Suprapubic skin (tissue), 3 donors: ENCODE data around the gene KDM8.

Source experiments
- POLR2A ChIP-seq, 2 donors: fragments of 450-650 bp; IDR thresholded peaks; one replicate each; pipeline ENCODE4 v1.6.1; 2017; ENCODE audit warnings: antibody characterized with exemption in 2 of 2, mild to moderate bottlenecking in 2 of 2, moderate library complexity in 2 of 2
- TF ChIP-seq, protein P1 (sequence below), 2 donors: fragments of 200-600 bp in 1 of 2; fragments of 450-650 bp in 1 of 2; sonication (generic) in 1 of 2; IDR thresholded peaks; one replicate each; pipeline ENCODE4 v1.5.1; 2016 to 2019; ENCODE audit warnings: antibody characterized with exemption in 2 of 2, mild to moderate bottlenecking in 1 of 2, moderate library complexity in 1 of 2

GRCh38 chr16:27189335-27189972 lies 13.9 kb upstream of the KDM8 start:
- TF ChIP-seq, protein P1, sequence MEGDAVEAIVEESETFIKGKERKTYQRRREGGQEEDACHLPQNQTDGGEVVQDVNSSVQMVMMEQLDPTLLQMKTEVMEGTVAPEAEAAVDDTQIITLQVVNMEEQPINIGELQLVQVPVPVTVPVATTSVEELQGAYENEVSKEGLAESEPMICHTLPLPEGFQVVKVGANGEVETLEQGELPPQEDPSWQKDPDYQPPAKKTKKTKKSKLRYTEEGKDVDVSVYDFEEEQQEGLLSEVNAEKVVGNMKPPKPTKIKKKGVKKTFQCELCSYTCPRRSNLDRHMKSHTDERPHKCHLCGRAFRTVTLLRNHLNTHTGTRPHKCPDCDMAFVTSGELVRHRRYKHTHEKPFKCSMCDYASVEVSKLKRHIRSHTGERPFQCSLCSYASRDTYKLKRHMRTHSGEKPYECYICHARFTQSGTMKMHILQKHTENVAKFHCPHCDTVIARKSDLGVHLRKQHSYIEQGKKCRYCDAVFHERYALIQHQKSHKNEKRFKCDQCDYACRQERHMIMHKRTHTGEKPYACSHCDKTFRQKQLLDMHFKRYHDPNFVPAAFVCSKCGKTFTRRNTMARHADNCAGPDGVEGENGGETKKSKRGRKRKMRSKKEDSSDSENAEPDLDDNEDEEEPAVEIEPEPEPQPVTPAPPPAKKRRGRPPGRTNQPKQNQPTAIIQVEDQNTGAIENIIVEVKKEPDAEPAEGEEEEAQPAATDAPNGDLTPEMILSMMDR (IDR thresholded peaks at IDR 0.05) = no peak
- no peak for TF ChIP-seq POLR2A (IDR thresholded peaks at IDR 0.05)
